Neuronal stem cell (in vitro differentiated cells): Measurements from ENCODE around the gene ZDHHC15. TPM values are rescaled to one million over a fixed set of nuclear protein-coding genes. Genes with fewer than 3 reads are reported as not detected.
A peak's percentile ranks its signal among the peaks of the same experiment; 100 is the strongest.
"Not testable (repeated sequence)": the region's sequence is repeated elsewhere in the genome, so short reads cannot be mapped to it uniquely, and the experiment has no call there.

ENCODE experiments used
- DNase-seq: peaks from one replicate; pipeline ENCODE4 v3.0.0-alpha.2; 2013; ENCODE audit warnings: low spot score
- H2AFZ ChIP-seq: one replicate; pipeline ENCODE4 v1.6.1; 2013; ENCODE audit warnings: mild to moderate bottlenecking, low read length, inconsistent platforms
- H2AK5ac ChIP-seq: 2 replicates; pipeline ENCODE4 v1.6.1; 2013; ENCODE audit warnings: low read depth, mild to moderate bottlenecking, inconsistent platforms, low read length, moderate library complexity, mixed read lengths
- H2BK120ac ChIP-seq: 2 replicates; pipeline ENCODE4 v1.6.1; 2013; ENCODE audit warnings: low read depth, mild to moderate bottlenecking, inconsistent platforms, low read length, moderate library complexity, mixed read lengths
- H2BK12ac ChIP-seq: one replicate; pipeline ENCODE4 v1.6.1; 2013; ENCODE audit warnings: low read length, inconsistent platforms
- H2BK15ac ChIP-seq: 2 replicates; pipeline ENCODE4 v1.6.1; 2013; ENCODE audit warnings: mild to moderate bottlenecking, low read length, inconsistent platforms, mixed read lengths
- H2BK5ac ChIP-seq: one replicate; pipeline ENCODE4 v1.6.1; 2013; ENCODE audit warnings: inconsistent platforms, mild to moderate bottlenecking, low read length, moderate library complexity
- H3K14ac ChIP-seq: one replicate; pipeline ENCODE4 v1.6.1; 2013; ENCODE audit warnings: low read length, inconsistent platforms
- H3K18ac ChIP-seq: 2 replicates; pipeline ENCODE4 v1.6.1; 2013; ENCODE audit warnings: low read length, inconsistent platforms
- H3K23ac ChIP-seq: 2 replicates; pipeline ENCODE4 v1.6.1; 2013; ENCODE audit warnings: low read depth, mild to moderate bottlenecking, mixed read lengths, low read length, inconsistent platforms; ENCODE audit not compliant: poor library complexity
- H3K27ac ChIP-seq: replicated peaks from 3 replicates; pipeline ENCODE4 v1.5.1; 2013; ENCODE audit warnings: low read length, inconsistent platforms
- H3K27me3 ChIP-seq, 3 experiments: 2 replicates each; pipeline ENCODE4 v1.6.1; 2013; ENCODE audit warnings: low read length in 3 of 3, mild to moderate bottlenecking in 2 of 3, inconsistent platforms in 1 of 3, low read depth in 1 of 3, mixed read lengths in 1 of 3, moderate library complexity in 1 of 3; ENCODE audit not compliant: control insufficient read depth in 3 of 3, insufficient read depth in 3 of 3
- H3K36me3 ChIP-seq, 2 donors: replicated peaks in 1 of 2; 2 replicates each; pipeline ENCODE4 v1.6.1; 2013; ENCODE audit warnings: low read length in 2 of 2; ENCODE audit not compliant: control insufficient read depth in 2 of 2, insufficient read depth in 2 of 2
- H3K4ac ChIP-seq: 2 replicates; pipeline ENCODE4 v1.6.1; 2013; ENCODE audit warnings: inconsistent platforms, mild to moderate bottlenecking, low read length, moderate library complexity
- H3K4me1 ChIP-seq, 2 donors: 1 replicate in 1 of 2; 2 replicates in 1 of 2; pipeline ENCODE4 v1.6.1; 2013; ENCODE audit warnings: low read length in 2 of 2, low read depth in 1 of 2; ENCODE audit not compliant: control insufficient read depth in 2 of 2, insufficient read depth in 1 of 2
- H3K4me2 ChIP-seq: one replicate; pipeline ENCODE4 v1.6.1; 2013; ENCODE audit warnings: mild to moderate bottlenecking, low read length, inconsistent platforms; ENCODE audit not compliant: insufficient read depth, poor library complexity, severe bottlenecking
- H3K4me3 ChIP-seq, 2 donors: 2 replicates each; pipeline ENCODE4 v1.5.1; 2013; ENCODE audit warnings: low read length in 2 of 2, mild to moderate bottlenecking in 2 of 2, inconsistent platforms in 1 of 2, moderate library complexity in 1 of 2
- H3K79me1 ChIP-seq: one replicate; pipeline ENCODE4 v1.6.1; 2013; ENCODE audit warnings: low read depth, mild to moderate bottlenecking, inconsistent platforms, low read length, moderate library complexity
- H3K9ac ChIP-seq: one replicate; pipeline ENCODE4 v1.6.1; 2013; ENCODE audit warnings: mild to moderate bottlenecking, low read depth, low read length, inconsistent platforms; ENCODE audit not compliant: poor library complexity
- H3K9me3 ChIP-seq, 2 donors: replicated peaks in 1 of 2; 2 replicates each; pipeline versions ENCODE3 to v1.6.1; 2013; ENCODE audit warnings: low read length in 2 of 2, mild to moderate bottlenecking in 2 of 2, inconsistent platforms in 1 of 2, low read depth in 1 of 2, mixed read lengths in 1 of 2, moderate library complexity in 1 of 2; ENCODE audit not compliant: control insufficient read depth in 2 of 2, insufficient read depth in 1 of 2
- H4K8ac ChIP-seq: one replicate; pipeline ENCODE4 v1.6.1; 2013; ENCODE audit warnings: low read depth, mild to moderate bottlenecking, inconsistent platforms, low read length, moderate library complexity
- H4K91ac ChIP-seq: one replicate; pipeline ENCODE4 v1.6.1; 2013; ENCODE audit warnings: low read length, low read depth, mild to moderate bottlenecking, inconsistent platforms; ENCODE audit not compliant: poor library complexity
- WGBS, 2 donors: extraction: QIAGEN DNeasy Blood & Tissue Kit; methylation state at CpG; one replicate each; pipeline ENCODE4 v1.1.7; 2013; ENCODE audit warnings: missing lambda C conversion rate in 2 of 2, mixed read lengths in 1 of 2; ENCODE audit not compliant: insufficient read length in 2 of 2, insufficient replicate concordance in 1 of 2; ENCODE audit errors: extremely low coverage in 2 of 2; 5-methylcytosine and 5-hydroxymethylcytosine counted together
- polyA plus RNA-seq, 2 experiments: library from polyadenylated mRNA; stranded (reverse); fragments of 200-250 nt; gene quantifications; one replicate each; pipeline ENCODE4 v1.2.3, GENCODE V29; 2013

Gene ZDHHC15, protein sequence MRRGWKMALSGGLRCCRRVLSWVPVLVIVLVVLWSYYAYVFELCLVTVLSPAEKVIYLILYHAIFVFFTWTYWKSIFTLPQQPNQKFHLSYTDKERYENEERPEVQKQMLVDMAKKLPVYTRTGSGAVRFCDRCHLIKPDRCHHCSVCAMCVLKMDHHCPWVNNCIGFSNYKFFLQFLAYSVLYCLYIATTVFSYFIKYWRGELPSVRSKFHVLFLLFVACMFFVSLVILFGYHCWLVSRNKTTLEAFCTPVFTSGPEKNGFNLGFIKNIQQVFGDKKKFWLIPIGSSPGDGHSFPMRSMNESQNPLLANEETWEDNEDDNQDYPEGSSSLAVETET
- polyA plus RNA-seq (2013, experiment 1 of 2), result 2.4 TPM
- 2.5 TPM for polyA plus RNA-seq (2013, experiment 2 of 2)

DNA sequence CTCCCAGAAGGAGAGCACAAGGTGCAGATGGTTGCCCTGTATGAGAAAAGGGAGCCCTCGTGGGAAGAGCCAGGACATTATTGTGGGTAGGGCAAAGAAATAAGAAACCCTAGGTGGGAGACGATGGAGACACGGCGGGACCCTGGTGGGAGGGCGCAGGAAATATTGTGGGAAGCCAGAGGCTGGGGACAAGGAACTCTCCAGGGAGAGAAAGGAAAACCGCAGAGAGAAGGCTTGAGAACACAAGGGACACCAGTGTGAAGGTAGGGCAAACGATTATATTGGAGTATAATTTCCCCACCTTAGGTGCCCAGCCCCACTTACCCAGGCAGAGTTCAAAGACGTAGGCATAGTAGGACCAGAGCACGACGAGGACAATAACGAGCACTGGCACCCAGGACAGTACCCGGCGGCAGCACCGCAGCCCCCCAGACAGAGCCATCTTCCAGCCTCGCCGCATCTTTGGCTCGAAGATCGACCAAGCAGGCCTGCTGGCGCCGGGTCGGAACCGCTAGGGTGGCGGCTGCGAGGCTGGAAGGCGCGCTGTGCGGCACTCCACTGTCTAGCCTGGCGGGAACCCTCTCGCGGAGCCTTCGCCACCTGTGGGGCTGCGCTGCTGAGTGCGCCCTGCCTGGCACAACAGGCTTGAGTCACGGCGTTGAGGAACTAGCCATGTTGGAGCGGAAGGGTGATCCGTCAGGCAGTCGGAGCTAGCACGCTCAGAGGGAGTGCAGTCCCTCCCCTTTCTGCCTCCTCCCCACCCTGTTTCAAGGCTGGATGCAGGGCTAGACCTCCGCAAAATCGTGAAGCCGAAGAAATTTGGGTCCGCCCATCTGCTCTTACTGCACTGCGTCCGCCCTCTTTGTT lies at the start of gene ZDHHC15:
Gene ZDHHC15, minus strand, starts transcription at position 473 of the 867 bp plus-strand sequence. Its CDS starts 13 bp downstream, at position 460.
- no peak within 1 kb of the TSS for H2BK120ac ChIP-seq
- peak within 1 kb of the TSS; percentile 78 to 88 for H3K4me3 ChIP-seq
- H3K9me3 ChIP-seq, result no peaks in the 10 kb centered on the region
- no peak within 1 kb of the TSS for H4K8ac ChIP-seq
- H3K23ac ChIP-seq, result no peak within 1 kb of the TSS
- H2AK5ac ChIP-seq, result no peak within 1 kb of the TSS
- no peaks in the 10 kb centered on the region for H3K4me1 ChIP-seq
- peak within 1 kb of the TSS; percentile 91 for H2AFZ ChIP-seq
- peak within 1 kb of the TSS; percentile 43 for H3K27ac ChIP-seq
- no peak within 1 kb of the TSS for H2BK12ac ChIP-seq
- no peaks in the 10 kb centered on the region for H3K36me3 ChIP-seq
- H3K14ac ChIP-seq, result no peak within 1 kb of the TSS
- H3K4ac ChIP-seq, result no peak within 1 kb of the TSS
- H4K91ac ChIP-seq, result no peak within 1 kb of the TSS
- peak; percentile 27 for DNase-seq
- WGBS, 2 donors, result no CpG with 5 or more reads among the region's 45 CpGs
- H2BK15ac ChIP-seq, result peak within 1 kb of the TSS; percentile 26
- no peaks in the 10 kb centered on the region for H3K79me1 ChIP-seq
- H3K9ac ChIP-seq, result peak within 1 kb of the TSS; percentile 96
- H3K27me3 ChIP-seq, result no peaks in the 10 kb centered on the region
- peak within 1 kb of the TSS; percentile 89 for H3K18ac ChIP-seq
- peak within 1 kb of the TSS; percentile 53 for H2BK5ac ChIP-seq
- peak within 1 kb of the TSS; percentile 49 for H3K4me2 ChIP-seq

DNA sequence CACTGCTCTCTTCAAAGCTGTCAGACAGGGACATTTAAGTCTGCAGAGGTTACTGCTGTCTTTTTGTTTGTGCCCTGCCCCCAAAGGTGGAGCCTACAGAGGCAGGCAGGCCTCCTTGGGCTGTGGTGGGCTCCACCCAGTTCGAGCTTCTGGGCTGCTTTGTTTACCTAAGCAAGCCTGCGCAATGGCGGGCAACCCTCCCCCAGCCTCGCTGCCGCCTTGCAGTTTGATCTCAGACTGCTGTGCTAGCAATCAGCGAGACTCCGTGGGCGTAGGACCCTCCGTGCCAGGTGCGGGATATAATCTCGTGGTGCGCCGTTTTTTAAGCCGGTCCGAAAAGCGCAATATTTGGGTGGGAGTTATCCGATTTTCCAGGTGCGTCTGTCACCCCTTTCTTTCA lies 37.7 kb upstream of the ZDHHC15 start:
- H3K4me3 ChIP-seq, H3K36me3 ChIP-seq, H4K91ac ChIP-seq, H3K4ac ChIP-seq, H2BK120ac ChIP-seq, H2BK15ac ChIP-seq, H3K9ac ChIP-seq, H3K4me1 ChIP-seq, H3K27me3 ChIP-seq, H3K14ac ChIP-seq, DNase-seq, H2BK12ac ChIP-seq, H3K23ac ChIP-seq, H4K8ac ChIP-seq, H3K27ac ChIP-seq, H2BK5ac ChIP-seq, H2AK5ac ChIP-seq, H3K18ac ChIP-seq, H3K9me3 ChIP-seq, H2AFZ ChIP-seq, H3K4me2 ChIP-seq, H3K79me1 ChIP-seq: not testable (repeated sequence)
- WGBS, 2 donors, result no CpG with 5 or more reads among the region's 18 CpGs

DNA sequence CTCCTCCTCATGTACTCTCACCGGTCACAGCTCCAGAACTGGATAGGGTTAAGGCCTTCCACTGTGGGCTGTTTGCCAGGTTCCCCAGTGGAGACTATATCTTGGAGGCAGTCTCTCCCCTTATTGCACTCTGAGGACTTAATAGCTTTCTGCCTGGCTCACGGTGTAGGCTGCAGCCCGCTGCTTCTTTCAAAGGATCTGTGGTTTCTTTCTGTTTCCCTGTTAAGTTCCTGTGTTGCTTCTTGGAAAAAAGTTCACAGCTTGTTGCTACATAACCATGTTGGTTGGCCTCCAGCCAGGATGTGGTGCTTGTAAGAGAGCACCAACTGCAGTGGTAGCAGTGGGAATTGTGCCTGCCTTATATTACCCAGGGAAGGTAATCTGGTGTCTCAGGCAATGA lies 24.9 kb upstream of the ZDHHC15 start:
- no peak overlapping the region for H2BK15ac ChIP-seq
- H3K9ac ChIP-seq, result no peak overlapping the region
- H2AFZ ChIP-seq, result no peak overlapping the region
- H3K27me3 ChIP-seq, result no peaks in the 10 kb centered on the region
- H3K4ac ChIP-seq, result no peak overlapping the region
- DNase-seq, result no peak
- H3K4me3 ChIP-seq, result no peak overlapping the region
- H3K4me1 ChIP-seq, result no peaks in the 10 kb centered on the region
- H3K79me1 ChIP-seq, result no peaks in the 10 kb centered on the region
- no CpG with 5 or more reads among the region's 3 CpGs for WGBS, 2 donors
- no peak overlapping the region for H4K91ac ChIP-seq
- no peak overlapping the region for H3K14ac ChIP-seq
- H3K36me3 ChIP-seq, result no peaks in the 10 kb centered on the region
- no peaks in the 10 kb centered on the region for H3K9me3 ChIP-seq
- H2BK120ac ChIP-seq, result no peak overlapping the region
- no peak overlapping the region for H2AK5ac ChIP-seq
- no peak overlapping the region for H2BK5ac ChIP-seq
- H4K8ac ChIP-seq, result no peak overlapping the region
- no peak overlapping the region for H3K23ac ChIP-seq
- no peak overlapping the region for H2BK12ac ChIP-seq
- H3K27ac ChIP-seq, result no peak overlapping the region
- H3K4me2 ChIP-seq, result no peak overlapping the region
- no peak overlapping the region for H3K18ac ChIP-seq
